Fibroblast of lung (primary cell): Measurements from ENCODE around the gene CIB4. TPM values are rescaled to one million over a fixed set of nuclear protein-coding genes. Genes with fewer than 3 reads are reported as not detected.

Source experiments
- DNase-seq, 2 donors: peaks; one replicate each; pipeline versions ENCODE4 v3.0.0 to v3.0.0-alpha.2; 2010; ENCODE audit warnings: low read depth in 2 of 2
- H2AFZ ChIP-seq: 2 replicates; pipeline ENCODE4 v1.5.1; 2012; ENCODE audit warnings: low read length, control low read depth, inconsistent platforms
- H3K27ac ChIP-seq: 2 replicates; pipeline ENCODE4 v1.5.1; 2011; ENCODE audit warnings: low read length, control low read depth; ENCODE audit not compliant: insufficient read depth
- H3K27me3 ChIP-seq: 2 replicates; pipeline ENCODE4 v1.5.1; 2011; ENCODE audit warnings: mild to moderate bottlenecking, low read length; ENCODE audit not compliant: control insufficient read depth, insufficient read depth
- H3K36me3 ChIP-seq: 2 replicates; pipeline ENCODE4 v1.5.1; 2011; ENCODE audit warnings: low read length; ENCODE audit not compliant: control insufficient read depth, insufficient read depth
- H3K4me1 ChIP-seq: 2 replicates; pipeline ENCODE4 v1.5.1; 2011; ENCODE audit warnings: low read length; ENCODE audit not compliant: control insufficient read depth, insufficient read depth; ENCODE audit errors: extremely low read depth
- H3K4me2 ChIP-seq: 2 replicates; pipeline ENCODE4 v1.5.1; 2011; ENCODE audit warnings: low read length, control low read depth; ENCODE audit not compliant: insufficient read depth; ENCODE audit errors: extremely low read depth
- H3K4me3 ChIP-seq, 4 experiments: fragments of 200-600 bp in 1 of 4; sonication (generic) in 1 of 4; replicated peaks in 1 of 4; 2 replicates each; pipeline ENCODE4 v1.5.1; 2011 to 2016; ENCODE audit warnings: low read length in 4 of 4, low read depth in 3 of 4, mild to moderate bottlenecking in 3 of 4, control low read depth in 2 of 4, inconsistent platforms in 1 of 4, mixed read lengths in 1 of 4; ENCODE audit not compliant: insufficient read depth in 1 of 4; ENCODE audit errors: control extremely low read depth in 1 of 4
- H3K79me2 ChIP-seq: 2 replicates; pipeline ENCODE4 v1.5.1; 2012; ENCODE audit warnings: mild to moderate bottlenecking, low read length, inconsistent platforms; ENCODE audit not compliant: control insufficient read depth, insufficient read depth
- H3K9ac ChIP-seq: 2 replicates; pipeline ENCODE4 v1.5.1; 2011; ENCODE audit warnings: mild to moderate bottlenecking, low read length, control low read depth; ENCODE audit not compliant: insufficient read depth
- H3K9me3 ChIP-seq: 2 replicates; pipeline ENCODE4 v1.5.1; 2012; ENCODE audit warnings: low read depth, low read length; ENCODE audit not compliant: control insufficient read depth, insufficient read depth
- H4K20me1 ChIP-seq: 2 replicates; pipeline ENCODE4 v1.5.1; 2011; ENCODE audit warnings: low read length; ENCODE audit not compliant: control insufficient read depth, insufficient read depth; ENCODE audit errors: extremely low read depth
- CTCF ChIP-seq, 2 donors: IDR thresholded peaks in 1 of 2; conservative IDR thresholded peaks in 1 of 2; 1 replicate in 1 of 2; 2 replicates in 1 of 2; pipeline ENCODE4 v1.5.1; 2011 to 2012; ENCODE audit warnings: low read length in 2 of 2, control low read depth in 1 of 2, inconsistent platforms in 1 of 2, low read depth in 1 of 2, mild to moderate bottlenecking in 1 of 2
- EZH2 ChIP-seq: IDR thresholded peaks from 2 replicates; pipeline ENCODE4 v1.5.1; 2012; ENCODE audit warnings: low read length, control low read depth, mild to moderate bottlenecking; ENCODE audit errors: missing control alignments
- polyA plus RNA-seq, 2 donors: library from polyadenylated mRNA; depleted of rRNA in 1 of 2; stranded (reverse) in 1 of 2; unstranded in 1 of 2; fragments of >200 nt; gene quantifications; 2 replicates each; pipeline ENCODE4 v1.2.1, GENCODE V29; 2011 to 2012; ENCODE audit warnings: missing spikeins in 1 of 2
- total RNA-seq: library from RNA; depleted of rRNA; stranded (reverse); fragments of >200 nt; gene quantifications from 2 replicates; pipeline ENCODE4 v1.2.1, GENCODE V29; 2014

The CIB4 gene
- total and polyA plus RNA-seq, 2 donors (not counting 1 experiment from before 2014, with no cell fraction given): not detected

- Histone ChIP-seq H3K9ac (no peak overlapping the region), H3K9me3 (no peaks in the 10 kb centered on the region), H3K27me3 (peaks cover 19% of the 10 kb centered on the region), H3K4me3 (no peak overlapping the region), H3K27ac (no peak overlapping the region), H3K4me2 (no peak overlapping the region), H3K36me3 (no peaks in the 10 kb centered on the region), H2AFZ (no peak overlapping the region), H4K20me1 (no peaks in the 10 kb centered on the region), H3K79me2 (no peaks in the 10 kb centered on the region), H3K4me1 (no peaks in the 10 kb centered on the region)
- TF ChIP-seq CTCF (conservative IDR thresholded peaks at IDR 0.05 in 1 of 2, IDR thresholded peaks at IDR 0.05 in 1 of 2; ENCODE audit: low read depth in 1 of 2, low read length in 2 of 2) (no peak), EZH2 (no peak)
- no peak for DNase-seq
Observed at GRCh38 chr2:26578581-26578980, 62.6 kb downstream of the CIB4 start.

- H3K27me3 ChIP-seq: peaks cover 24% of the 10 kb centered on the region
- TF ChIP-seq CTCF (conservative IDR thresholded peaks at IDR 0.05 in 1 of 2, IDR thresholded peaks at IDR 0.05 in 1 of 2; ENCODE audit: low read depth in 1 of 2, low read length in 2 of 2): no peak
- TF ChIP-seq EZH2: no peak
- no peak overlapping the region for H3K4me3 ChIP-seq
- DNase-seq: no peak
- no peaks in the 10 kb centered on the region for H4K20me1 ChIP-seq
- H3K36me3 ChIP-seq: no peaks in the 10 kb centered on the region
- H3K4me2 ChIP-seq: no peak overlapping the region
- H3K4me1 ChIP-seq: no peaks in the 10 kb centered on the region
- H3K79me2 ChIP-seq: no peaks in the 10 kb centered on the region
- H2AFZ ChIP-seq: no peak overlapping the region
- no peak overlapping the region for H3K9ac ChIP-seq
- H3K27ac ChIP-seq: no peak overlapping the region
- H3K9me3 ChIP-seq: no peaks in the 10 kb centered on the region
Observed at GRCh38 chr2:26578113-26578458, 63.1 kb downstream of the CIB4 start.

- Histone ChIP-seq H3K4me2 (no peak overlapping the region), H3K27me3 (peaks cover 23% of the 10 kb centered on the region), H3K9me3 (no peaks in the 10 kb centered on the region), H3K4me1 (no peaks in the 10 kb centered on the region), H3K9ac (no peak overlapping the region), H2AFZ (no peak overlapping the region), H3K27ac (no peak overlapping the region), H3K36me3 (no peaks in the 10 kb centered on the region), H3K79me2 (no peaks in the 10 kb centered on the region), H3K4me3 (no peak overlapping the region), H4K20me1 (no peaks in the 10 kb centered on the region)
- DNase-seq: peak; percentile 45 to 55
- peak; percentile 95 to 96 for TF ChIP-seq CTCF (conservative IDR thresholded peaks at IDR 0.05 in 1 of 2, IDR thresholded peaks at IDR 0.05 in 1 of 2; ENCODE audit: low read depth in 1 of 2, low read length in 2 of 2)
- TF ChIP-seq EZH2: no peak
Observed at GRCh38 chr2:26577442-26578112, 63.6 kb downstream of the CIB4 start.
